Esophagus squamous epithelium (tissue), 5 donors: ENCODE results near the gene TXNDC17. TPM values are rescaled to one million over a fixed set of nuclear protein-coding genes. Genes with fewer than 3 reads are reported as not detected.
"Not testable (repeated sequence)": the region's sequence is repeated elsewhere in the genome, so short reads cannot be mapped to it uniquely, and the experiment has no call there.

Experiments
- DNase-seq: peaks from one replicate; lab custom pipeline; 2025; lab: John Stamatoyannopoulos, UW
- H3K27ac ChIP-seq, 4 donors: fragments of 200-600 bp; sonication (generic); one replicate each; pipeline ENCODE4 v1.5.1; 2016 to 2019; ENCODE audit warnings: mild to moderate bottlenecking in 1 of 4
- H3K27me3 ChIP-seq, 4 donors: fragments of 200-600 bp; sonication (generic); 1 replicate in 3 of 4; 2 replicates in 1 of 4; pipeline versions ENCODE4 v1.5.1 to v1.6.0; 2017 to 2021; ENCODE audit warnings: antibody characterized with exemption in 1 of 4
- H3K36me3 ChIP-seq, 3 donors: fragments of 200-600 bp; sonication (generic); one replicate each; pipeline ENCODE4 v1.5.1; 2016 to 2019
- H3K4me1 ChIP-seq, 3 donors: fragments of 200-600 bp; sonication (generic); one replicate each; pipeline ENCODE4 v1.5.1; 2017 to 2019
- H3K4me3 ChIP-seq, 4 donors: fragments of 200-600 bp; sonication (generic); 1 replicate in 3 of 4; 2 replicates in 1 of 4; pipeline ENCODE4 v1.5.1; 2016 to 2019; ENCODE audit warnings: mild to moderate bottlenecking in 2 of 4, moderate library complexity in 1 of 4
- H3K9me3 ChIP-seq, 3 donors: fragments of 200-600 bp; sonication (generic); one replicate each; pipeline ENCODE4 v1.5.1; 2016 to 2019
- POLR2A ChIP-seq, 4 donors: fragments of 450-650 bp; IDR thresholded peaks; one replicate each; pipeline ENCODE4 v1.6.1; 2017; ENCODE audit warnings: antibody characterized with exemption in 4 of 4, mild to moderate bottlenecking in 4 of 4, moderate library complexity in 3 of 4
- WGBS, 2 donors: methylation state at CpG; one replicate each; pipeline ENCODE4 v1.1.5; 2018; 5-methylcytosine and 5-hydroxymethylcytosine counted together
- intact Hi-C: fragments of 100-400 bp; cut with DNase I; formaldehyde crosslinking; loops from one replicate; pipeline ENCODE4 v1.15.0; 2022
- small RNA-seq, 4 donors: library from RNA; depleted of rRNA; stranded (forward); fragments of <200 nt; gene quantifications; one replicate each; pipeline ENCODE3, GENCODE V24; 2016
- total RNA-seq, 4 donors: library from RNA; depleted of rRNA; stranded (reverse); fragments of >200 nt; gene quantifications; one replicate each; pipeline ENCODE4 v1.1.0, GENCODE V29; 2016
- TF ChIP-seq, protein P1 (sequence below), 6 experiments: fragments of 450-650 bp in 4 of 6; fragments of 200-600 bp in 2 of 6; sonication (generic) in 2 of 6; IDR thresholded peaks; one replicate each; pipeline ENCODE4 v1.5.1; 2016 to 2019; ENCODE audit warnings: antibody characterized with exemption in 6 of 6, mild to moderate bottlenecking in 4 of 6, moderate library complexity in 4 of 6
- donor health status: DM: yes; HTN: yes; CAD: no.

TXNDC17 gene
- total RNA-seq, 4 donors from 2014 or later = 446 to 796 (median 696) TPM

DNA sequence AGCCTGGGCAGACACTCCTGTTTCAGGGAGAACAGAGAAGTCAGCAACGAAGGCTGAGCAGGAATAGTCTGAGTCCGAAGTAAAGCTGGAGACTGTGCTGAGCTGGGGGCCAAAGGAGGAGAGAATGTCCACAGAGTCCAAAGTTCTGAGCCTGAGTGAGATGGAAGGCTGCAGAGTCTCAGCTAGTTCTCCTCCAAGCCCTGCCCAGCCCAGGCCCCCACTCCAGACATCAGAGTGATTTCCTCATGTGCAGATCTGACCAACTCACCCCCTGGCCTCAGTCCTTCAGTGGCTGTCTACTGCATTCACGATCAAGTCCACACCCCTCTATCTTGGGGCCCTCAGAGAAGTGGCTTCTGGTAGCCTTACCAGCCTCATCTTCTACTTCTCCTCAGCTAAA lies 50.7 kb downstream of the TXNDC17 start:
- intact Hi-C loops = no loop called here
- no peak for TF ChIP-seq POLR2A (IDR thresholded peaks at IDR 0.05)
- TF ChIP-seq, protein P1, sequence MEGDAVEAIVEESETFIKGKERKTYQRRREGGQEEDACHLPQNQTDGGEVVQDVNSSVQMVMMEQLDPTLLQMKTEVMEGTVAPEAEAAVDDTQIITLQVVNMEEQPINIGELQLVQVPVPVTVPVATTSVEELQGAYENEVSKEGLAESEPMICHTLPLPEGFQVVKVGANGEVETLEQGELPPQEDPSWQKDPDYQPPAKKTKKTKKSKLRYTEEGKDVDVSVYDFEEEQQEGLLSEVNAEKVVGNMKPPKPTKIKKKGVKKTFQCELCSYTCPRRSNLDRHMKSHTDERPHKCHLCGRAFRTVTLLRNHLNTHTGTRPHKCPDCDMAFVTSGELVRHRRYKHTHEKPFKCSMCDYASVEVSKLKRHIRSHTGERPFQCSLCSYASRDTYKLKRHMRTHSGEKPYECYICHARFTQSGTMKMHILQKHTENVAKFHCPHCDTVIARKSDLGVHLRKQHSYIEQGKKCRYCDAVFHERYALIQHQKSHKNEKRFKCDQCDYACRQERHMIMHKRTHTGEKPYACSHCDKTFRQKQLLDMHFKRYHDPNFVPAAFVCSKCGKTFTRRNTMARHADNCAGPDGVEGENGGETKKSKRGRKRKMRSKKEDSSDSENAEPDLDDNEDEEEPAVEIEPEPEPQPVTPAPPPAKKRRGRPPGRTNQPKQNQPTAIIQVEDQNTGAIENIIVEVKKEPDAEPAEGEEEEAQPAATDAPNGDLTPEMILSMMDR (IDR thresholded peaks at IDR 0.05) = no peak
- WGBS, 2 donors = 74 to 81% methylated on average over 3 of the region's 3 CpGs
- no peak overlapping the region for H3K27ac ChIP-seq
- no peak overlapping the region for H3K4me3 ChIP-seq
- H3K9me3 ChIP-seq = no peaks in the 10 kb centered on the region
- DNase-seq = no peak
- H3K36me3 ChIP-seq = no peaks in the 10 kb centered on the region
- H3K4me1 ChIP-seq = no peaks in the 10 kb centered on the region
- peaks cover 0 to 3% (median 0%) of the 10 kb centered on the region in 4 donors for H3K27me3 ChIP-seq

GRCh38 chr17:6691958-6692357 lies 51.1 kb downstream of the TXNDC17 start:
- H3K27ac ChIP-seq, H3K27me3 ChIP-seq, DNase-seq, H3K4me1 ChIP-seq, intact Hi-C loops, H3K4me3 ChIP-seq, H3K9me3 ChIP-seq, H3K36me3 ChIP-seq: not testable (repeated sequence)
- WGBS, 2 donors = 72 to 77% methylated on average over 6 of the region's 6 CpGs

Small RNA genes within 50 kb of the gene (small RNA-seq; reads per million reads assigned to genes)
- gene MIR4520-1 (0.42 to 1.1 (median 0.77) reads per million in 4 donors), gene RNA5SP435 (0.42 to 3.6 (median 2.4) reads per million in 4 donors)

Other genes starting within 250 kb of the TXNDC17 start
- gene AIPL1, start 205.9 kb upstream of the TXNDC17 start, total RNA-seq = not detected
- gene PIMREG, start 196.6 kb upstream of the TXNDC17 start, total RNA-seq = 1 to 10 TPM; 3.6 to 7.2 (median 5.2) TPM
- gene PITPNM3, start 84.5 kb upstream of the TXNDC17 start, total RNA-seq = 10 to 100 TPM; 14.0 to 33.4 (median 21.5) TPM
- 10 to 100 TPM in 3 of 4 donors, 1 to 10 TPM in 1; 8.1 to 17.4 (median 11.4) TPM for gene KIAA0753, start 349 bp upstream of the TXNDC17 start, total RNA-seq
- 10 to 100 TPM in 2 of 4 donors, 1 to 10 TPM in 2; 5.5 to 18.9 (median 12.5) TPM for gene MED31, start 10.5 kb downstream of the TXNDC17 start, total RNA-seq
- gene C17orf100, start 10.7 kb downstream of the TXNDC17 start, total RNA-seq = 1 to 10 TPM in 1 of 4 donors, under 1 TPM in 2, not detected in 1; 0.27 to 1.5 (median 0.57) TPM
- gene SLC13A5, start 72.3 kb downstream of the TXNDC17 start, total RNA-seq = 1 to 10 TPM in 2 of 4 donors, under 1 TPM in 2; 0.29 to 2.3 (median 1.3) TPM
- gene XAF1, start 115.0 kb downstream of the TXNDC17 start, total RNA-seq = 10 to 100 TPM in 3 of 4 donors, 1 to 10 TPM in 1; 6.9 to 24.0 (median 15.5) TPM
- gene FBXO39, start 135.2 kb downstream of the TXNDC17 start, total RNA-seq = 1 to 10 TPM in 3 of 4 donors, under 1 TPM in 1; 0.48 to 2.9 (median 1.9) TPM
- not detected for gene TEKT1, start 190.7 kb downstream of the TXNDC17 start, total RNA-seq